Endothelial cell of umbilical vein (primary cell): ENCODE results near the gene APC2. TPM values are rescaled to one million over a fixed set of nuclear protein-coding genes. Genes with fewer than 3 reads are reported as not detected.

Experiments
- BruUV-seq: library from RNA; stranded (reverse); fragments of 400-500 nt; replicated peaks from 2 replicates; lab custom pipeline; 2021; lab: Mats Ljungman, UMichigan
- CTCF ChIA-PET: fragments of 300-600, 350-600 bp; sonication (Branson Sonifier 250); formaldehyde crosslinking; loops from one replicate; lab custom pipeline; 2021; ENCODE audit warnings: antibody characterized with exemption, inconsistent platforms; lab: Charles Lee
- POLR2A ChIA-PET: fragments of 300-600, 350-600 bp; sonication (Branson Sonifier 250); formaldehyde crosslinking; loops from one replicate; lab custom pipeline; 2021; ENCODE audit warnings: antibody characterized with exemption, inconsistent platforms; lab: Charles Lee
- DNase-seq: peaks from one replicate; pipeline ENCODE4 v3.0.0-alpha.2; 2011; ENCODE audit warnings: low read depth, low spot score
- FAIRE-seq: peaks from 2 replicates; lab custom pipeline; 2011; peaks lifted over from hg19 to GRCh38; lab: Jason Lieb, UNC
- H2AFZ ChIP-seq: 2 replicates; pipeline ENCODE4 v1.6.0; 2012; ENCODE audit warnings: low read depth, low read length, control low read depth, inconsistent platforms
- H3K27ac ChIP-seq: 2 replicates; pipeline ENCODE4 v1.5.1; 2011; ENCODE audit warnings: low read depth, mild to moderate bottlenecking, control low read depth, low read length, moderate library complexity; ENCODE audit not compliant: insufficient read depth
- H3K27me3 ChIP-seq, 2 experiments: 2 replicates each; pipeline versions ENCODE4 v1.6.0 to v1.6.1; 2011; ENCODE audit warnings: low read length in 2 of 2, mixed read lengths in 1 of 2; ENCODE audit not compliant: control insufficient read depth in 2 of 2, insufficient read depth in 2 of 2
- H3K36me3 ChIP-seq, 2 experiments: 2 replicates in 1 of 2; 3 replicates in 1 of 2; pipeline ENCODE4 v1.5.1; 2011; ENCODE audit warnings: low read length in 2 of 2, mild to moderate bottlenecking in 1 of 2, moderate library complexity in 1 of 2; ENCODE audit not compliant: control insufficient read depth in 2 of 2, insufficient read depth in 2 of 2; ENCODE audit errors: extremely low read depth in 1 of 2
- H3K4me1 ChIP-seq: 3 replicates; pipeline ENCODE4 v1.5.1; 2011; ENCODE audit warnings: mild to moderate bottlenecking, low read length; ENCODE audit not compliant: control insufficient read depth, insufficient read depth; ENCODE audit errors: extremely low read depth
- H3K4me2 ChIP-seq: 2 replicates; pipeline ENCODE4 v1.6.1; 2011; ENCODE audit warnings: low read length, control low read depth, mixed read lengths; ENCODE audit not compliant: insufficient read depth
- H3K4me3 ChIP-seq, 3 experiments: fragments of 200-600 bp in 1 of 3; sonication (generic), shearing (Covaris generic) in 1 of 3; replicated peaks in 1 of 3; 2 replicates each; pipeline ENCODE4 v1.5.1; 2011 to 2016; ENCODE audit warnings: control low read depth in 3 of 3, low read length in 3 of 3, mild to moderate bottlenecking in 2 of 3, inconsistent platforms in 1 of 3, low read depth in 1 of 3, moderate library complexity in 1 of 3; ENCODE audit not compliant: insufficient read depth in 1 of 3
- H3K79me2 ChIP-seq: 2 replicates; pipeline ENCODE4 v1.6.0; 2012; ENCODE audit warnings: low read length, inconsistent platforms; ENCODE audit not compliant: control insufficient read depth, insufficient read depth
- H3K9ac ChIP-seq: replicated peaks from 2 replicates; pipeline ENCODE3; 2011; ENCODE audit warnings: low read length, control low read depth; ENCODE audit not compliant: insufficient read depth; ENCODE audit errors: extremely low read depth
- H3K9me1 ChIP-seq: replicated peaks from 3 replicates; pipeline ENCODE4 v1.6.0; 2011; ENCODE audit warnings: mild to moderate bottlenecking, low read length; ENCODE audit not compliant: control insufficient read depth, insufficient read depth; ENCODE audit errors: extremely low read depth
- H3K9me3 ChIP-seq: replicated peaks from 2 replicates; pipeline ENCODE4 v1.5.1; 2012; ENCODE audit warnings: low read length, inconsistent platforms; ENCODE audit not compliant: control insufficient read depth, insufficient read depth
- H4K20me1 ChIP-seq: replicated peaks from 2 replicates; pipeline ENCODE3; 2011; ENCODE audit warnings: mild to moderate bottlenecking, low read length; ENCODE audit not compliant: control insufficient read depth, insufficient read depth; ENCODE audit errors: extremely low read depth
- EZH2 ChIP-seq: IDR thresholded peaks from 2 replicates; pipeline ENCODE4 v1.6.1; 2012; ENCODE audit warnings: borderline replicate concordance, low read depth, mild to moderate bottlenecking, moderate library complexity, low read length, inconsistent platforms; ENCODE audit not compliant: severe bottlenecking
- FOS ChIP-seq: IDR thresholded peaks from 2 replicates; pipeline ENCODE4 v1.6.1; 2011; ENCODE audit warnings: mild to moderate bottlenecking, low read length, moderate library complexity, borderline replicate concordance; ENCODE audit not compliant: insufficient read depth
- GATA2 ChIP-seq: IDR thresholded peaks from 2 replicates; pipeline ENCODE4 v1.7.0; 2011; ENCODE audit warnings: low read depth, mild to moderate bottlenecking, moderate library complexity, mixed read lengths, low read length; ENCODE audit not compliant: insufficient read length, insufficient read depth
- JUN ChIP-seq: IDR thresholded peaks from 2 replicates; pipeline ENCODE4 v1.6.1; 2011; ENCODE audit warnings: borderline replicate concordance, low read depth; ENCODE audit not compliant: insufficient read length, insufficient read depth
- MYC ChIP-seq: IDR thresholded peaks from one replicate; pipeline ENCODE4 v1.6.1; 2011; ENCODE audit warnings: mild to moderate bottlenecking, low read depth, low read length
- POLR2A ChIP-seq: IDR thresholded peaks from 2 replicates; pipeline ENCODE4 v1.6.1; 2012; ENCODE audit warnings: low read depth, mild to moderate bottlenecking, control low read depth, low read length
- POLR2AphosphoS5 ChIP-seq: IDR thresholded peaks from 2 replicates; pipeline ENCODE4 v1.6.1; 2012; ENCODE audit warnings: low read depth, mild to moderate bottlenecking, control low read depth, low read length, moderate library complexity; ENCODE audit not compliant: insufficient read depth
- dilution Hi-C: fragments of 300-500 bp; cut with MboI; formaldehyde crosslinking; loops from one replicate; pipeline ENCODE4 v1.15.0; 2019; ENCODE audit warnings: low sequenced_read_pairs; ENCODE audit not compliant: extremely low pct_ligation_motif_present
- intact Hi-C: fragments of 100-400 bp; cut with micrococcal nuclease; formaldehyde crosslinking; loops from one replicate; pipeline ENCODE4 v1.10.0; 2022
- polyA plus RNA-seq, 4 experiments: library from polyadenylated mRNA; depleted of rRNA in 3 of 4; stranded (reverse) in 3 of 4; unstranded in 1 of 4; fragments of >200 nt; gene quantifications; 2 replicates each; pipeline versions ENCODE4 v1.2.1 to v1.2.3, GENCODE V29; 2011 to 2012; ENCODE audit warnings: missing spikeins in 1 of 4
- total RNA-seq: library from RNA; stranded (reverse); gene quantifications from 2 replicates; pipeline ENCODE4 v1.2.3, GENCODE V29; 2021
- TF ChIP-seq, protein P1 (sequence below): IDR thresholded peaks from 2 replicates; pipeline ENCODE4 v1.6.1; 2011; ENCODE audit not compliant: insufficient read depth, insufficient read length
- TF ChIP-seq, protein P2 (sequence below), 2 donors: IDR thresholded peaks; 1 replicate in 1 of 2; 2 replicates in 1 of 2; pipeline ENCODE4 v1.5.1; 2011; ENCODE audit warnings: low read length in 2 of 2, mild to moderate bottlenecking in 2 of 2, moderate library complexity in 2 of 2, control low read depth in 1 of 2, inconsistent platforms in 1 of 2, low read depth in 1 of 2; ENCODE audit not compliant: insufficient read depth in 1 of 2; ENCODE audit errors: extremely low read depth in 1 of 2

The APC2 gene
- total and polyA plus RNA-seq, 2 donors (not counting 3 experiments of a cell fraction or from before 2014, with no cell fraction given), result 0.01 to 0.04 TPM

DNA sequence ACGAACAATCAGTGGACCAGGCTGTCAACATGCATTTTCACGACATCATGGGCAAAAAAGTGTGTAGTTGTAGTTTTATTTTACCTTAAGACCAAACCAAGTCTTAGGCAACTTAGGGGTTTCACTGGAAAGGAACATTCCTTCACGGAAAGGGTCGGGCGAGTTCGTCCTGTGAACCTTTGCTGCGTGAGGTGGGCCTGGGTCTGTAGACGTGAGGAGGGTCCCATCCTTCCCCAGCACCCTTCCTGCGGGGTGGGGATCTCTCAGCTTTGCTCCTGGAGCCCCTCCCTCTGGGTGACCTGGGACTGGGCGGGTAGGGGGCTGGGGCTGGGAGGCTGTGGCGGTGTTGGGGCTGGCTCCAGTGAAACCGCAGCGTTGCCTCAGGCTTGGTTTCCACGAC, 24.0 kb upstream of the APC2 start:
- Histone ChIP-seq H3K4me3 (no peak overlapping the region), H4K20me1 (peaks cover 2% of the 10 kb centered on the region), H3K79me2 (peaks cover 30% of the 10 kb centered on the region), H3K27ac (no peak overlapping the region), H3K9ac (no peak overlapping the region), H3K4me2 (no peak overlapping the region), H3K9me3 (no peaks in the 10 kb centered on the region), H3K4me1 (no peaks in the 10 kb centered on the region), H3K27me3 (no peaks in the 10 kb centered on the region), H3K36me3 (peaks cover 20 to 65% of the 10 kb centered on the region in 2 experiments), H2AFZ (no peak overlapping the region), H3K9me1 (no peaks in the 10 kb centered on the region)
- no peak for DNase-seq
- dilution Hi-C loops, result no loop called here
- intact Hi-C loops, result no loop called here
- ChIA-PET POLR2A (no interaction called here), CTCF (no interaction called here)
- no peak for FAIRE-seq
- TF ChIP-seq JUN (no peak), EZH2 (no peak), FOS (no peak), POLR2A (no peak), POLR2AphosphoS5 (no peak), GATA2 (no peak), MYC (no peak)
- TF ChIP-seq, protein P1, sequence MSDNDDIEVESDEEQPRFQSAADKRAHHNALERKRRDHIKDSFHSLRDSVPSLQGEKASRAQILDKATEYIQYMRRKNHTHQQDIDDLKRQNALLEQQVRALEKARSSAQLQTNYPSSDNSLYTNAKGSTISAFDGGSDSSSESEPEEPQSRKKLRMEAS, result no peak
- TF ChIP-seq, protein P2, sequence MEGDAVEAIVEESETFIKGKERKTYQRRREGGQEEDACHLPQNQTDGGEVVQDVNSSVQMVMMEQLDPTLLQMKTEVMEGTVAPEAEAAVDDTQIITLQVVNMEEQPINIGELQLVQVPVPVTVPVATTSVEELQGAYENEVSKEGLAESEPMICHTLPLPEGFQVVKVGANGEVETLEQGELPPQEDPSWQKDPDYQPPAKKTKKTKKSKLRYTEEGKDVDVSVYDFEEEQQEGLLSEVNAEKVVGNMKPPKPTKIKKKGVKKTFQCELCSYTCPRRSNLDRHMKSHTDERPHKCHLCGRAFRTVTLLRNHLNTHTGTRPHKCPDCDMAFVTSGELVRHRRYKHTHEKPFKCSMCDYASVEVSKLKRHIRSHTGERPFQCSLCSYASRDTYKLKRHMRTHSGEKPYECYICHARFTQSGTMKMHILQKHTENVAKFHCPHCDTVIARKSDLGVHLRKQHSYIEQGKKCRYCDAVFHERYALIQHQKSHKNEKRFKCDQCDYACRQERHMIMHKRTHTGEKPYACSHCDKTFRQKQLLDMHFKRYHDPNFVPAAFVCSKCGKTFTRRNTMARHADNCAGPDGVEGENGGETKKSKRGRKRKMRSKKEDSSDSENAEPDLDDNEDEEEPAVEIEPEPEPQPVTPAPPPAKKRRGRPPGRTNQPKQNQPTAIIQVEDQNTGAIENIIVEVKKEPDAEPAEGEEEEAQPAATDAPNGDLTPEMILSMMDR (IDR thresholded peaks at IDR 0.05; ENCODE audit: extremely low read depth in 1 of 2, insufficient read depth in 1 of 2, low read depth in 1 of 2, low read length in 2 of 2), result no peak
- no TSS peak for BruUV-seq
